B cell (primary cell): ENCODE measurements around the gene NOL9.

ENCODE experiments used
- CTCF ChIP-seq: fragments of 200-600 bp; IDR thresholded peaks from one replicate; pipeline ENCODE4 v1.8.0; 2022; ENCODE audit warnings: antibody characterized with exemption, mild to moderate bottlenecking
- EZH2 ChIP-seq: IDR thresholded peaks from 2 replicates; pipeline ENCODE4 v1.6.1; 2012; ENCODE audit warnings: borderline replicate concordance, low read depth, mild to moderate bottlenecking, moderate library complexity, low read length; ENCODE audit not compliant: insufficient read depth, poor library complexity, severe bottlenecking

- TF ChIP-seq CTCF, result no peak
- TF ChIP-seq EZH2, result no peak
Observed at GRCh38 chr1:6585841-6586240, 31.5 kb upstream of the NOL9 start.
